CD8-positive, alpha-beta memory T cell (primary cell): ENCODE data around the gene NET1. TPM values are rescaled to one million over a fixed set of nuclear protein-coding genes. Genes with fewer than 3 reads are reported as not detected.

ENCODE experiments used
- CTCF ChIA-PET: fragments of 350-600 bp; sonication (Branson Sonifier 250); formaldehyde crosslinking; loops from one replicate; lab custom pipeline; 2021; ENCODE audit warnings: antibody characterized with exemption; lab: Charles Lee
- POLR2A ChIA-PET: fragments of 350-600 bp; sonication (Branson Sonifier 250); formaldehyde crosslinking; loops from one replicate; lab custom pipeline; 2021; ENCODE audit warnings: antibody characterized with exemption; lab: Charles Lee
- DNase-seq, 5 donors: peaks; one replicate each; pipeline versions ENCODE4 v3.0.0 to v3.0.0-alpha.2; 2020 to 2022; ENCODE audit warnings: mixed read lengths in 1 of 5
- H3K27ac ChIP-seq: one replicate; pipeline ENCODE4 v1.7.0; 2013; ENCODE audit warnings: low read depth, mild to moderate bottlenecking, low read length, moderate library complexity
- H3K27me3 ChIP-seq: 2 replicates; pipeline ENCODE4 v1.7.0; 2013; ENCODE audit warnings: low read length, mild to moderate bottlenecking; ENCODE audit not compliant: insufficient read depth, poor library complexity, severe bottlenecking
- H3K36me3 ChIP-seq: 2 replicates; pipeline ENCODE4 v1.7.0; 2013; ENCODE audit warnings: mild to moderate bottlenecking, low read length, moderate library complexity; ENCODE audit not compliant: insufficient read depth
- H3K4me1 ChIP-seq: 2 replicates; pipeline ENCODE4 v1.7.0; 2013; ENCODE audit warnings: mild to moderate bottlenecking, low read length, moderate library complexity; ENCODE audit not compliant: insufficient read depth
- H3K4me3 ChIP-seq: 2 replicates; pipeline ENCODE4 v1.7.0; 2013; ENCODE audit warnings: mild to moderate bottlenecking, low read length
- H3K9me3 ChIP-seq: 2 replicates; pipeline ENCODE4 v1.7.0; 2013; ENCODE audit warnings: mild to moderate bottlenecking, low read length
- H3K27ac Mint-ChIP-seq, 8 donors: one replicate each; pipeline ENCODE4 v1.8.0; 2020 to 2021; ENCODE audit warnings: mixed read lengths in 8 of 8, mild to moderate bottlenecking in 6 of 8, inconsistent platforms in 3 of 8, moderate library complexity in 3 of 8
- H3K27me3 Mint-ChIP-seq, 2 donors: one replicate each; pipeline ENCODE4 v1.8.0; 2020 to 2021; ENCODE audit warnings: mixed read lengths in 2 of 2, mild to moderate bottlenecking in 1 of 2, moderate library complexity in 1 of 2
- H3K36me3 Mint-ChIP-seq, 3 donors: one replicate each; pipeline ENCODE4 v1.8.0; 2020 to 2021; ENCODE audit warnings: mixed read lengths in 3 of 3, inconsistent platforms in 1 of 3, mild to moderate bottlenecking in 1 of 3
- H3K4me1 Mint-ChIP-seq, 3 donors: one replicate each; pipeline ENCODE4 v1.8.0; 2020 to 2021; ENCODE audit warnings: mixed read lengths in 3 of 3, inconsistent platforms in 1 of 3, mild to moderate bottlenecking in 1 of 3
- H3K4me3 Mint-ChIP-seq, 7 donors: one replicate each; pipeline ENCODE4 v1.8.0; 2020 to 2021; ENCODE audit warnings: mixed read lengths in 7 of 7, mild to moderate bottlenecking in 6 of 7, moderate library complexity in 4 of 7, inconsistent platforms in 2 of 7
- H3K9me3 Mint-ChIP-seq, 5 donors: one replicate each; pipeline ENCODE4 v1.8.0; 2020 to 2022; ENCODE audit warnings: mixed read lengths in 5 of 5, mild to moderate bottlenecking in 3 of 5, moderate library complexity in 2 of 5, inconsistent platforms in 1 of 5
- polyA plus RNA-seq: library from polyadenylated mRNA; unstranded; fragments of 300-500 nt; fragmentation: Illumina TruSeq; gene quantifications from one replicate; pipeline ENCODE4 v1.2.3, GENCODE V29; 2021
- total RNA-seq, 2 experiments: library from RNA; stranded (reverse); gene quantifications; one replicate each; pipeline ENCODE4 v1.2.3, GENCODE V29; 2021

NET1 gene
- total and polyA plus RNA-seq, 3 experiments from 2014 or later = 1.8 to 21.5 (median 20.4) TPM

DNA sequence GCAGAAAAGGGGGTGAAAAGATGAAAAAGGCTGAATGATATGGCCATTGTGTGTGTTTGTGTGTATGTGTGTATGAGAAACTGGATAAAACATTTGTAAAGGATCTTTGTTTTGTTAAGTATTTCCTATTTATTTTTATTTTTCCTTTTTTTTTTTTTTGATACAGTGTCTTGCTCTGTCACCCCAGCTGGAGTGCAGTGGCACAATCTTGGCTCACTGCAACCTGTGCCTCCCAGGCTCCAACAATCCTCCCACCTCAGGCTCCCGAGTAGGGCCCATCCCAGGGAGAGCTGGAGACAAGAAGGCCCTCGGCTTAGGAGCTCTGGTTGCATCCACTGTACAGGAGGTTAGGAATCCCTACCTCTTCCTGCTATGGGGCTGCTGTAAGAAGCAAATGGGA lies 93.9 kb downstream of the NET1 start:
- ChIA-PET CTCF (no interaction called here), POLR2A (no interaction called here)
- Histone ChIP-seq H3K4me1 (no peaks in the 10 kb centered on the region), H3K27ac (no peak overlapping the region), H3K27me3 (no peaks in the 10 kb centered on the region), H3K4me3 (no peak overlapping the region), H3K9me3 (no peaks in the 10 kb centered on the region), H3K36me3 (no peaks in the 10 kb centered on the region)
- H3K27ac Mint-ChIP-seq = no peak overlapping the region
- no peaks in the 10 kb centered on the region for H3K9me3 Mint-ChIP-seq
- no peaks in the 10 kb centered on the region for H3K4me1 Mint-ChIP-seq
- peak in 1 of 5 donors; percentile 4 for DNase-seq
- peaks cover 6 to 42% of the 10 kb centered on the region in 2 donors for H3K27me3 Mint-ChIP-seq
- no peaks in the 10 kb centered on the region for H3K36me3 Mint-ChIP-seq
- H3K4me3 Mint-ChIP-seq = no peak overlapping the region

DNA sequence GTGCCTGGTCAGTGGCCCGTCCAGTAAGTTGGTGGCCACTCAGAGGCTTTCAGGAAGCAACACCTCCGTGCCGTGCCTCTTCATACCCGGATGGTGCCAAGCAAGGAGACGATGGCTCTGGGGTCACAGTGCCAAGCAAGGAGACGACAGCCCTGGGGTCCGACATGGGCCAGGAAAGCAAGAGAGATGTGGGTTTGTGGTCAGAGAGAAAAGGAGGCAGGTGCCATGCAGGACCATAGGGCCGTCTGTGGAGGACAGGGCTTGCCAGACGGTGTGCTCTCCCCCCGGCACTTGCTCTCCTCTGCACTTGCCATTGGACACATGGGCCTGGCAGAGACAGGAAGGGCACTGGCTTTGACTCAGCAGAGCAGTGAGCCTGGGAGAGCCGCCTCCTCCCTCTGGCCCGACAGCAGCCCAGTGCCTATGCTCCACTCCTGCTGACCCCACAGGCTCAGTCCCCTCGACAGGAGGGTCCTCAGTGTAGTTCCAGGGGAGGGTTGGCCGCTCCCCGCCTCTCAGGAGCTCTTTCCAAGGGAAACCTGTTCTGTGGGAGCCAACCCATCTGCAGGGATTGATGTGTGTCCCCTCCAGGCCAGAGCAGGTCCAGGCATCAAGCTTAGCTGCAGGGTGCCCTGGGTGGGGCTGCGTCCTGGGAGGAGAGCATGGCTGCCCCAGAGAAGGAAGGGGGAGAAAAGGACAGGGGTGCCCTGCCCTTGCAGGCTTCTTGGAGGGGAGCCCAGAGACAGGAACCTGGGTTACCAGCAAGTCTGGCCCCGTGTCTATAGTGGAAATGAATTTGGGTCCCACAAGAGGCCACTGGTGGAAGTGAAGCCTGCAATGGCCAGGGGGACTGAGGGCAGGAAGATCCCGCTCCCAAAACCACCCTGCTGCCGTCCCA lies 94.6 kb downstream of the NET1 start:
- H3K27me3 ChIP-seq = no peaks in the 10 kb centered on the region
- H3K4me1 ChIP-seq = no peaks in the 10 kb centered on the region
- no peak overlapping the region for H3K27ac ChIP-seq
- H3K4me1 Mint-ChIP-seq = no peaks in the 10 kb centered on the region
- CTCF ChIA-PET = no interaction called here
- H3K27ac Mint-ChIP-seq = no peak overlapping the region
- H3K9me3 Mint-ChIP-seq = no peaks in the 10 kb centered on the region
- H3K9me3 ChIP-seq = no peaks in the 10 kb centered on the region
- H3K4me3 Mint-ChIP-seq = no peak overlapping the region
- POLR2A ChIA-PET = no interaction called here
- DNase-seq = peak in 1 of 5 donors; percentile 13
- H3K36me3 Mint-ChIP-seq = no peaks in the 10 kb centered on the region
- no peak overlapping the region for H3K4me3 ChIP-seq
- no peaks in the 10 kb centered on the region for H3K36me3 ChIP-seq
- peaks cover 6 to 38% of the 10 kb centered on the region in 2 donors for H3K27me3 Mint-ChIP-seq

DNA sequence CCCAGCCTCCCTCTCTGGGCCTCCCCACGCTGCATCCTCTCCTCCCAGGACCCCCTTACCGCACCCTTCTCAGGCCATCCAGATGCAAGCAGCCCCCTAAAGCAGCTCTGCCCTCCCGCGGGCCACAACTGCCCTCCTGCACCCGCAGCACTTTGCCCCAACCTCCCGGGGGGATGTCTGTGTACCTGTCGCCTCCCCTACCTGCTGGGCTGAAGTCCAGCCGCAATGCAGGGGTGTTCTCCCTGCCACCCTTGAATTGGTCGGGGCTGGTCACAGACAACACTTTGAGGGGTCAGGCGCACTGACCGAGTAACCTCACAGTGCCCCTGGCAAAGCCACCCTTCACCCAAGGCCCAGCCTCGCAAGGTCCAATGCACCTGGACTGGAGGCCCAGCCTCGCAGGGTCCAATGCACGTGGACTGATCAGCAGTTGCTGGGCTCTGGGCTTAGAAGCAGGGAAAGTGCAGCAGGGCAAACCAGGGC lies 95.3 kb downstream of the NET1 start:
- Histone ChIP-seq H3K27ac (no peak overlapping the region), H3K27me3 (no peaks in the 10 kb centered on the region), H3K9me3 (no peaks in the 10 kb centered on the region), H3K36me3 (no peaks in the 10 kb centered on the region), H3K4me1 (peaks cover under 1% of the 10 kb centered on the region), H3K4me3 (no peak overlapping the region)
- peak in 1 of 5 donors; percentile 33 for DNase-seq
- Mint-ChIP-seq H3K27me3 (peaks cover 6 to 36% of the 10 kb centered on the region in 2 donors), H3K4me3 (no peak overlapping the region), H3K27ac (no peak overlapping the region), H3K9me3 (no peaks in the 10 kb centered on the region), H3K36me3 (no peaks in the 10 kb centered on the region), H3K4me1 (no peaks in the 10 kb centered on the region)
- CTCF ChIA-PET = no interaction called here
- POLR2A ChIA-PET = no interaction called here

DNA sequence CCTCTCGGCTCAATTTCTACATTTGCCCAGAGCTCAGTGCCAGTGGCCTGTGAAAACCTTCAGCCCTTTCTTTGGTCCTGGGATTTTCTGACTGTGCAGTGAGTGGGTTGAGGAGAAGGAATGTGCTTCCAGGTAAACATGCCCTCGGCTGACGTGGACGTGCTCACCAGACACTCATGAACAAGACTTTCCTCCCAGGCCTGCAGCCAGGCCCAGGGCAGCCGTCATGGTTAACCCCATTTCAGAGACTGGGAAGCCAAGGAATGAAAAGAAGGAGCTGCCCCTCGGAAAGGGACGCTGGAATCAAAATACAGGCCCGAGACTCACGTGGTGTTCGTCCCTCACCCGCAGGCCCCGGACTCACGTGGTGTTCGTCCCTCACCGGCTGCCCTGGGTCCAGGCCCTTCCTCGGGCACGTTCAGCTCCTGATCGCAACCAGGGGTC lies 95.8 kb downstream of the NET1 start:
- no peaks in the 10 kb centered on the region for H3K36me3 ChIP-seq
- peaks cover 0 to 1% (median under 1%) of the 10 kb centered on the region in 3 donors for H3K4me1 Mint-ChIP-seq
- H3K36me3 Mint-ChIP-seq = no peaks in the 10 kb centered on the region
- no peak overlapping the region for H3K4me3 Mint-ChIP-seq
- no peak overlapping the region for H3K27ac ChIP-seq
- H3K27me3 ChIP-seq = no peaks in the 10 kb centered on the region
- peaks cover 4% of the 10 kb centered on the region for H3K4me1 ChIP-seq
- POLR2A ChIA-PET = no interaction called here
- peaks cover 6 to 31% of the 10 kb centered on the region in 2 donors for H3K27me3 Mint-ChIP-seq
- CTCF ChIA-PET = no interaction called here
- no peaks in the 10 kb centered on the region for H3K9me3 ChIP-seq
- H3K4me3 ChIP-seq = no peak overlapping the region
- peak overlapping the region in 1 of 8 donors; percentile 35 for H3K27ac Mint-ChIP-seq
- H3K9me3 Mint-ChIP-seq = no peaks in the 10 kb centered on the region
- DNase-seq = peak in 1 of 5 donors; percentile 33

Other genes with a start within 250 kb of the NET1 start
- under 1 TPM in 1 of 2 experiments, not detected in 1; 0.20 TPM for gene AKR1C8, start 227.4 kb upstream of the NET1 start, total RNA-seq
- not detected for gene AKR1C8, start 227.4 kb upstream of the NET1 start, polyA plus RNA-seq
- not detected for gene AKR1C4, start 215.7 kb upstream of the NET1 start, total RNA-seq
- gene AKR1C4, start 215.7 kb upstream of the NET1 start, polyA plus RNA-seq = not detected
- gene UCN3, start 47.6 kb upstream of the NET1 start, total RNA-seq = not detected
- not detected for gene UCN3, start 47.6 kb upstream of the NET1 start, polyA plus RNA-seq
- not detected for gene TUBAL3, start 7.7 kb upstream of the NET1 start, total RNA-seq
- not detected for gene TUBAL3, start 7.7 kb upstream of the NET1 start, polyA plus RNA-seq
- not detected for gene CALML5, start 87.0 kb downstream of the NET1 start, total RNA-seq
- not detected for gene CALML5, start 87.0 kb downstream of the NET1 start, polyA plus RNA-seq
- not detected for gene CALML3, start 112.4 kb downstream of the NET1 start, total RNA-seq
- not detected for gene CALML3, start 112.4 kb downstream of the NET1 start, polyA plus RNA-seq